Testis (tissue), 2 donors: ENCODE measurements around the gene PLIN1.

Experiments used
- CTCF ChIP-seq, 3 experiments: fragments of 450-650 bp in 2 of 3; fragments of 200-600 bp in 1 of 3; sonication (generic) in 1 of 3; IDR thresholded peaks; one replicate each; pipeline ENCODE4 v1.5.1; 2016 to 2019; ENCODE audit warnings: antibody characterized with exemption in 3 of 3, mild to moderate bottlenecking in 2 of 3, moderate library complexity in 1 of 3
- POLR2A ChIP-seq: fragments of 450-650 bp; IDR thresholded peaks from one replicate; pipeline ENCODE4 v1.6.1; 2017; ENCODE audit warnings: antibody characterized with exemption, mild to moderate bottlenecking, moderate library complexity

- no peak for TF ChIP-seq CTCF (IDR thresholded peaks at IDR 0.05)
- no peak for TF ChIP-seq POLR2A
Observed at GRCh38 chr15:89707577-89707976, 28.4 kb upstream of the PLIN1 start.
